Measurements from ENCODE around the gene WNT11. TPM values are rescaled to one million over a fixed set of nuclear protein-coding genes. Genes with fewer than 3 reads are reported as not detected.

Gene WNT11
- total RNA-seq, 1 donor = 0.94 TPM

DNA sequence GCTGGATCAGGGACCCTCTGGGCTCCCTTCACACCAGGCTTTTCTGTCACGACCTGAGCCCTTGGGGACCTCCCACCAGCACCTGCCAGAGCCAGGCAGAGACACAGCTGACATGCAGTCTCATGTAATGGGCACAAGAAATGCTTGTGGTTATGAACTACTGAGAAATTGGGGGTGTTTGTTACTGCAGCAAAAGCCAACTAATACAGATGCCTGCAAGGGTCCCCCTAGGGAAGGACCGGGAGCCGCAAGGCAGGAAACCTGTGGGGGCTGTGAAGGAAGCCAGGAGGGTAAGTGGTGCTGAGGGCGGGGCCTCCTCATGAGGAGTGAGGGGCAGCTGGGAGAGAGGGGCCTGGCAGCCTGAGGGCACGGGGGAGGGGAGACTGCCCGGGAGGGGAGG, 16.6 kb downstream of the WNT11 start:
- H3K4me1 ChIP-seq (ENCODE audit: insufficient read depth, low read length) = no peaks in the 10 kb centered on the region
- H3K4me3 ChIP-seq (ENCODE audit: low read length) = no peak overlapping the region

GRCh38 chr11:76188873-76189272, 17.4 kb downstream of the WNT11 start:
- no peaks in the 10 kb centered on the region for H3K4me1 ChIP-seq (ENCODE audit: insufficient read depth, low read length)
- H3K9me3 ChIP-seq (ENCODE audit: low read depth, low read length) = no peaks in the 10 kb centered on the region
- no peaks in the 10 kb centered on the region for H3K27me3 ChIP-seq (ENCODE audit: insufficient read depth, low read length)
- no peak overlapping the region for H3K4me3 ChIP-seq (ENCODE audit: low read length)

More for the DNA sequence above, 16.6 kb downstream of the WNT11 start:
- Histone ChIP-seq H3K9me3 (ENCODE audit: low read depth, low read length) (no peaks in the 10 kb centered on the region), H3K27me3 (ENCODE audit: insufficient read depth, low read length) (no peaks in the 10 kb centered on the region)

DNA sequence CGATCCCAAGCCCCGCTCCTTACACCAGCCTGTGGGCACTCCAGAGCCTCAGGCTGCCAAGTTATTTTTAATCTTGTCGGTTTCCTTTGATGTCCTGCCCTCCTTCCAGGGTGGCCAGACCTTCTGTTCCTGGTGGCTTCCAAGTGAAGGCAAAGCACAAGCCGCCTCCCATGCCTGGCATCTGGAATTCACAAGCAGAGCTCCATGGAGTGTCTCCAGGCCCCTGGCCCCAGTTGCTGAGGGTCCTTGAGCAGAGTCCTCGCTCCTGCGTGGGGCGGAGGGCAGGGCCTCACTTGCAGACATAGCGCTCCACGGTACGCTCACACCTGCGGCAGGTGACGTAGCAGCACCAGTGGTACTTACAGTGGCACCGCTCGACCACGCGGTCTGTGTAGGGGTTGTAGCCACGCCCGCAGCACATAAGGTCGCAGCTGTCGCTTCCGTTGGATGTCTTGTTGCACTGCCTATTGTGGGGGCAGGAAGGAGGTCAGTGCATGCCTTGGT, 19.5 kb downstream of the WNT11 start:
- Histone ChIP-seq H3K4me3 (ENCODE audit: low read length) (no peak overlapping the region), H3K9me3 (ENCODE audit: low read depth, low read length) (no peaks in the 10 kb centered on the region), H3K27me3 (ENCODE audit: insufficient read depth, low read length) (no peaks in the 10 kb centered on the region), H3K4me1 (ENCODE audit: insufficient read depth, low read length) (no peaks in the 10 kb centered on the region)

- Histone ChIP-seq H3K4me1 (ENCODE audit: insufficient read depth, low read length) (no peaks in the 10 kb centered on the region), H3K9me3 (ENCODE audit: low read depth, low read length) (no peaks in the 10 kb centered on the region), H3K4me3 (ENCODE audit: low read length) (no peak overlapping the region), H3K27me3 (ENCODE audit: insufficient read depth, low read length) (no peaks in the 10 kb centered on the region)
Measured at GRCh38 chr11:76185931-76186401, 20.3 kb downstream of the WNT11 start.

DNA sequence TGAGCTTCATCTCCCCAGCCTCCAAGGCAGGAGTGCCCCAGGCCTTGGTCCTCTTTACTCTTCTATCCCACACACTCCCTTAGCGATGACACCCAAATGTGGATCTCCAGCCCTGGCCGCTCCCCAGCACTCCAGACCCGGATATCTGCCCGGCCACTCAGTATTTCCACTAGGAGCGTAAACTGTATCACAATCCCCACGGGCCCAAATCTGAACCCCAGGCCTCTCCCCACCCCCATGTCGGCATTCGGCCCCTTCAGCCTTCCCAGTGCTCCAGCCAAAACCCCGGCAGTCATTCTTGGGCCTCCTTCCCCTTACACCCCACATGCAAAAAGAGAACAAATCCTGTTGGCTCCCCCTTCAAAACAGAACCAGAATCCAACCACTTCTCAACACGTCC, 20.8 kb downstream of the WNT11 start:
- H3K9me3 ChIP-seq (ENCODE audit: low read depth, low read length) = no peaks in the 10 kb centered on the region
- no peak overlapping the region for H3K4me3 ChIP-seq (ENCODE audit: low read length)
- H3K4me1 ChIP-seq (ENCODE audit: insufficient read depth, low read length) = no peaks in the 10 kb centered on the region
- H3K27me3 ChIP-seq (ENCODE audit: insufficient read depth, low read length) = no peaks in the 10 kb centered on the region

DNA sequence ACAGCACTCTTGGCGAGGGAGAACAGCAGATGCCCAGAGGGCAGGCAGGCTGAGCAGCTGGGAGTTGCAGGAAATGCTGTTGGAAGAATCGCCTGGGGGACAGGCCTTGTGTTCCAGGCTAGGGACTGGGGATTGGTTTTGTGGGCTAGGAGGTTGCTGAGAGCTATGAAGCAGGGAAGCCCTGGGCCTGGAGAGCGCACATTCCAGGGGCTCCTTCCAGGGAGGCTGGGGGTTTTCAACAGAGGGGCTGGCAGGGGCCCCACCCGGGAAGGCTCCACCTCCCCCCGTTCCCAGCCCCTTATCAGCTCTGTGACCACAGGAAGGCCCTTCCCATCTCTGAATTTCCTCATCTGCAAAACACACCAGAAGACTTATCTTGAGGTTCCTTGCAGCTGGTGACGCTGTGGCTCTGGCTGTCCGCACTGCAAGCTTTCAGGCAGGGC, 21.7 kb downstream of the WNT11 start:
- no peaks in the 10 kb centered on the region for H3K4me1 ChIP-seq (ENCODE audit: insufficient read depth, low read length)
- H3K9me3 ChIP-seq (ENCODE audit: low read depth, low read length) = no peaks in the 10 kb centered on the region
- H3K27me3 ChIP-seq (ENCODE audit: insufficient read depth, low read length) = no peaks in the 10 kb centered on the region
- H3K4me3 ChIP-seq (ENCODE audit: low read length) = no peak overlapping the region

GRCh38 chr11:76181371-76181770, 24.9 kb downstream of the WNT11 start:
- H3K4me1 ChIP-seq (ENCODE audit: insufficient read depth, low read length) = no peaks in the 10 kb centered on the region
- H3K4me3 ChIP-seq (ENCODE audit: low read length) = no peak overlapping the region
- H3K9me3 ChIP-seq (ENCODE audit: low read depth, low read length) = no peaks in the 10 kb centered on the region
- H3K27me3 ChIP-seq (ENCODE audit: insufficient read depth, low read length) = no peaks in the 10 kb centered on the region

DNA sequence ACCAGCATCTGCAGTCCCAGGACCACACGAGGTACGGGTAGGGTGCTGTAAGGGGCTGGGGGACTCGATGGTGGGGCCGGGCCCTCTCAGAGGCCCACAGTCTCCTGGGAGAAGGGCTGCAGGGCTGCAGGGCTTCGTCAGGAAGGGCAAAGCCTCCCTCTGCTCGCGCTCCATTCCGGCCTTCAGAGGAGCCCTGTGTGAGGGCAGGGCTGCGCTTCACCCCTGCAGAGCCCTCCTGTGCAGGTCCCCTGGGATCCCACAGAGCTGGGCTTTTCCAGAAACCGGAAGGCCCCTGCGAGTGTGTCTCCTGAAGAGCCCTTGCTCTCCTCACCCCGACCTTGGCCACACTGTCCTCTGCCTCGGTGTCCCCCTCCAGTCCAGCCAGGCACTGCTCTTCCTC, 27.2 kb downstream of the WNT11 start:
- Histone ChIP-seq H3K27me3 (ENCODE audit: insufficient read depth, low read length) (no peaks in the 10 kb centered on the region), H3K9me3 (ENCODE audit: low read depth, low read length) (no peaks in the 10 kb centered on the region), H3K4me1 (ENCODE audit: insufficient read depth, low read length) (no peaks in the 10 kb centered on the region), H3K4me3 (ENCODE audit: low read length) (no peak overlapping the region)

DNA sequence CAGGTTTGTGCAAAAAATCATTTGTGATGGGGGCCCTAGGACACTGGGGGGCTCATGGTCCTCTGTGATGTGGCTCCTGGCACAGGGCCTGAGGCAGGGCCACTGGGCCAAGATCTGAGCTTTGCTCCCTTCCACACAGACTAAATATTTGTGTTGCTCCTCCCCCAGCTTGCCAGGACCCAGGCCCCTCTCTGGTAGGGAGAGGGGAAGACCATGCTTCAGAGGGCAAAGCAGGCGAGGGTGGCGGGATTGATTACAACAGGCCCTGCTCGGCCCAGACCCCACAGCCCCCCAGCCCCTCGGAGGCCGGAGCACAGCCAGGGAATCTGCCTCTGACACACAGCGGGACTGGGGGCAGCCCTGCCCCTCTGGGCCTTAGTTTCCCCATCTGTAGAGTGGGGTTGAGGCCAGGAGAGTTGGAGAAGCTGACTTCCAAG, 29.0 kb downstream of the WNT11 start:
- Histone ChIP-seq H3K9me3 (ENCODE audit: low read depth, low read length) (no peaks in the 10 kb centered on the region), H3K4me3 (ENCODE audit: low read length) (no peak overlapping the region), H3K4me1 (ENCODE audit: insufficient read depth, low read length) (no peaks in the 10 kb centered on the region), H3K27me3 (ENCODE audit: insufficient read depth, low read length) (no peaks in the 10 kb centered on the region)

GRCh38 chr11:76176463-76176862, 29.8 kb downstream of the WNT11 start:
- Histone ChIP-seq H3K9me3 (ENCODE audit: low read depth, low read length) (no peaks in the 10 kb centered on the region), H3K4me3 (ENCODE audit: low read length) (no peak overlapping the region), H3K27me3 (ENCODE audit: insufficient read depth, low read length) (no peaks in the 10 kb centered on the region), H3K4me1 (ENCODE audit: insufficient read depth, low read length) (no peaks in the 10 kb centered on the region)

DNA sequence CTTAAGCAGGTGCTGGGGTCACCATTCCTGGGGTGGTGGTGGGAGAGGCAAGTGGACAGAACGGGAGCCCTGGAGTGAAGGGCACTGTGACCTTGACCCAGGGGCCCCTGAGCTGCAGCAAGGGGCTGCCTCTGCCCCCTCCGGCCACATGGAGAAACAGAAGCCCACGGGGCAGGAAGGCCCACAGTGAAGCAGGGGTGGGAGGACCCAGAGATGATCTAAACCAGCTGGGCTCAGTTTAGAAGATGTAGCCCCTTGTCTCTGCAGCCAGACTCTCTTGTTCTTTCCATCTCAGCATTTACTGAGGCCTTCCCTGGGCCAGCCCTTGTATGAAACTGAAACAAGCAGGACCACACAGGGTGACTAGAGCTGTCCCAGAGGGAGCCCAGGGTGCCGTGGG, 30.5 kb downstream of the WNT11 start:
- Histone ChIP-seq H3K27me3 (ENCODE audit: insufficient read depth, low read length) (no peaks in the 10 kb centered on the region), H3K4me1 (ENCODE audit: insufficient read depth, low read length) (no peaks in the 10 kb centered on the region), H3K9me3 (ENCODE audit: low read depth, low read length) (no peaks in the 10 kb centered on the region), H3K4me3 (ENCODE audit: low read length) (no peak overlapping the region)

- no peaks in the 10 kb centered on the region for H3K4me1 ChIP-seq (ENCODE audit: insufficient read depth, low read length)
- H3K4me3 ChIP-seq (ENCODE audit: low read length) = no peak overlapping the region
- H3K9me3 ChIP-seq (ENCODE audit: low read depth, low read length) = no peaks in the 10 kb centered on the region
- H3K27me3 ChIP-seq (ENCODE audit: insufficient read depth, low read length) = no peaks in the 10 kb centered on the region
Measured at GRCh38 chr11:76174330-76174729, 32.0 kb downstream of the WNT11 start.

DNA sequence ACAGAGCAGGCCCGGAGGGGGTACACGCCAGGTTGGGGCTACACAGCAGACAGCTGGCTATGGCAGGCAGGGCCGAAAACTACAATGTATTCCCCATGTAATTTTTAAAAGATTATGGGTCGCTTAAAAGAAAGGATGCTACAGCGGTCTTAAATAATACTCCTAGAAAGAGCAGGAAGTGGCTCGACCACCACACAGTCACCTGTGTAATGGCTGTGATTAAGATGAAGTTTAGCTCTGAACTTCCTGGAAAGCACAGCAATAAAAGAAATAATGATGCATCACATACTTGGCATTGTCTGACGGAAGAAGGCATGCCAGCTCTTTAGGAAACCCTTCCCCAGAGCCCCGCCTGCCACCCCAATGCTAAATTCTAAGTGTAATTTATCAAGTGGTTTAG, 32.6 kb downstream of the WNT11 start:
- no peaks in the 10 kb centered on the region for H3K27me3 ChIP-seq (ENCODE audit: insufficient read depth, low read length)
- H3K4me3 ChIP-seq (ENCODE audit: low read length) = no peak overlapping the region
- no peaks in the 10 kb centered on the region for H3K4me1 ChIP-seq (ENCODE audit: insufficient read depth, low read length)
- H3K9me3 ChIP-seq (ENCODE audit: low read depth, low read length) = no peaks in the 10 kb centered on the region

DNA sequence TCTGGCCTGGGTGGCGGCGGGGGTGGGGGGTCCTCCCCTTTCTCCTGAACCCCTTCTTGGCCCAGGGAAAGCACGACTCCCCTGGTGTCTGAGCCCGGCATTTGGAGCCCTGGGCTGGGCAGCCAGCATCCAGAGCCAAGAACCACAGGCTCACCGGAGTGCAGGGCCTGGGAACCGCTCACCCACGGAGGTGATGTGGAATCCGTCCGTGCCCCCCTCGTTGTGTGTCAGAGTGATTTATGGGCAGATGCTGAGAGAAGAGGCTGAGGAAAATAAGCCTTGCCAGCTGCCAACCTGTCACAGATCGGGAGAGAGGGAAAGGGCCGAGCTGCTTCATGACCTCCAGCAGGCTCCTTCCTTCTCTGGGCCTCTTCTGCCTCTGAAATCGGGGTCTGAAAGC, 33.7 kb downstream of the WNT11 start:
- Histone ChIP-seq H3K9me3 (ENCODE audit: low read depth, low read length) (no peaks in the 10 kb centered on the region), H3K4me3 (ENCODE audit: low read length) (no peak overlapping the region), H3K4me1 (ENCODE audit: insufficient read depth, low read length) (no peaks in the 10 kb centered on the region), H3K27me3 (ENCODE audit: insufficient read depth, low read length) (no peaks in the 10 kb centered on the region)

- Histone ChIP-seq H3K4me1 (ENCODE audit: insufficient read depth, low read length) (no peaks in the 10 kb centered on the region), H3K4me3 (ENCODE audit: low read length) (no peak overlapping the region), H3K9me3 (ENCODE audit: low read depth, low read length) (no peaks in the 10 kb centered on the region), H3K27me3 (ENCODE audit: insufficient read depth, low read length) (no peaks in the 10 kb centered on the region)
Measured at GRCh38 chr11:76170468-76170867, 35.8 kb downstream of the WNT11 start.

DNA sequence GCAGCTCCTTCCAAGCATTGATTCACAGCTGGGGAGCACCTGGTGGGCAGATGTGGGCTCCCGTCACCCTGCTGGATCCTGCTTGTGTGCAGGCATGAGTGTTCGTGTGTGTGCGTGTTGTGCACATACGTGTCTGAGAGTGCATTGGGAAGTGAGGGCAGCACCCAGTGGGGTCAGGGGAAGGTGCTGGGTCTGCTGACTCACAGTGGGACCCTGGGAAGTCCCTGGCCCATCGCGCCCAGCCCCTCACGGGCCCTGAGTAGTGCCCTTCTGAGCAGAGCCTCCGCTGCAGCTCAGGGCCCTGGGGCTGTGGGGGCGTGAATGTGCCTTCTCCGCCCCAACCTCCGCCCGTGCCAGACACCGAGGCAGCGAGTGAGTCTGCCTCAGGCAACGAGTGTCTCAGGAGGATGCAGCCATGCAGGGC, 36.8 kb downstream of the WNT11 start:
- Histone ChIP-seq H3K4me3 (ENCODE audit: low read length) (no peak overlapping the region), H3K4me1 (ENCODE audit: insufficient read depth, low read length) (no peaks in the 10 kb centered on the region), H3K9me3 (ENCODE audit: low read depth, low read length) (no peaks in the 10 kb centered on the region), H3K27me3 (ENCODE audit: insufficient read depth, low read length) (no peaks in the 10 kb centered on the region)
